ENCODE measurements around the gene PDCD1LG2. TPM values are rescaled to one million over a fixed set of nuclear protein-coding genes. Genes with fewer than 3 reads are reported as not detected.

The PDCD1LG2 gene
- polyA plus RNA-seq, 1 of the 3 experiments (the other 2 are of a cell fraction) = 11.1 TPM

DNA sequence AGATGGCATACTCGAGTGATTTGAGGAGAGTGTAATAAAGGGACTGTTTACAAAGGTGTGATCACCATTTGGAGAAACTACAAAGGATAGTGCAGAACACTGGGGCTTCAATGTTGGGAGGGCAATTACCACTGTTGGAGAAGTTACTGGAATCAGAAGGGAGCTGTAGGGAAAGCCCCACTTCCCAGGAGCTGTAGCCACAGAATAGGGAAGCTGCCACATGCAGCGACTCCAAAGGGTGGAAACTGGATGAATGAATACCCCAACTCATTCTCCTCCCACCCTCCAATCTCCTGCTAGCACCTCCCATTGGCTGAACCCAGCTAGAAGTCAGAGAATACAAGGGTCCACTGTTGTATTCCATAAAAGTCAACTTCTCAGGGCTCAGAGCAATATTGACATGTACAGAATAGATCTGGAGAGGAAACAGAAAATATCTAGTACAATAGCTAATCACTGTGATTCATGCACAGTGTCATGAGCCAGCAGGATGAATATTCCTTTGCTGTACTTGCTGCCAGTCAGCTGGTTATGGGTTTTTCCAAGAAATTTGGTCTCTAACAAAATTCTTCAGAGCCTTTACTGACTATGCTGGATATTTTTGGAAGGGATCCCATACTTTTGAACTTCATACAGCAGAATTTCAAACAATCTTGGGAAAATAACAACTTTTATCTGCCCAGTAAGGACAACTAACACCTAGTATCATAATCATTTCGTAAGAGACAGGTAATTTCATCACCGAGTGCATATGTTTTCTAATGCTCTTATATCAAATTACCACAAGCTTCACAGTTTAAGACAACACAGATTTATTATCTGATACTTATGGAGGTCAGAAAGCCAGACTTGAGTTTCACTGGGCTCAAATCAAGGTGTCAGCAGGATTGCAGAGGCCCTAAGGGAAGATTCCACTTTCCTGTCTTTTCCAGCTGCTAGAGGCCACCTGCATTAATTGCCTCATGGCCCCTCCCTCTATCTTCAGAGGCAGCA is 39.6 kb downstream of the PDCD1LG2 start:
- DNase-seq = no peak
- H3K9me3 ChIP-seq = no peaks in the 10 kb centered on the region
- no peaks in the 10 kb centered on the region for H3K9me2 ChIP-seq
- ChIA-PET CTCF (interaction anchor here (0.9 to 1.6 kb wide), 3 partner anchors 36 to 51 kb away, joined by 3 to 6 read pairs (median 6); no protein-coding TSS in a partner anchor), POLR2A (no interaction called here)
- peak overlapping the region in 1 of 2 experiments; percentile 97; a peak in 2 of 4 replicates for H3K27ac ChIP-seq (ENCODE audit: low read depth in 2 of 2, low read length in 1 of 2)
- peaks cover 0 to 49% of the 10 kb centered on the region in 2 experiments; a peak in 2 of 4 replicates for H3K4me1 ChIP-seq (ENCODE audit: control insufficient read depth in 1 of 2, insufficient read depth in 2 of 2, low read depth in 1 of 2, low read length in 1 of 2)
- H3K9ac ChIP-seq = no peak overlapping the region
- H3K27me3 ChIP-seq (ENCODE audit: insufficient read depth) = no peaks in the 10 kb centered on the region
- 0 out of 2 replicates have a peak overlapping the region, but pooled peaks have one; percentile 19 for H3K4me2 ChIP-seq
- peaks cover 0 to 10% of the 10 kb centered on the region in 2 experiments for H3K36me3 ChIP-seq (replicated peaks in 1 of 2; ENCODE audit: control insufficient read depth in 1 of 2, insufficient read depth in 2 of 2, low read length in 1 of 2)
- WGBS (ENCODE audit: low lambda C conversion rate) = 65% methylated on average over 4 of the region's 4 CpGs
- H4K20me1 ChIP-seq (ENCODE audit: insufficient read depth) = no peaks in the 10 kb centered on the region
- H3F3A ChIP-seq (replicated peaks; ENCODE audit: insufficient read depth) = peaks cover 33% of the 10 kb centered on the region
- H2AFZ ChIP-seq (ENCODE audit: low read depth) = no peak overlapping the region
- no peak overlapping the region for H3K4me3 ChIP-seq (ENCODE audit: low read depth in 2 of 2, low read length in 1 of 2)
- H3K79me2 ChIP-seq (ENCODE audit: insufficient read depth) = no peaks in the 10 kb centered on the region
- TF ChIP-seq, protein P1, sequence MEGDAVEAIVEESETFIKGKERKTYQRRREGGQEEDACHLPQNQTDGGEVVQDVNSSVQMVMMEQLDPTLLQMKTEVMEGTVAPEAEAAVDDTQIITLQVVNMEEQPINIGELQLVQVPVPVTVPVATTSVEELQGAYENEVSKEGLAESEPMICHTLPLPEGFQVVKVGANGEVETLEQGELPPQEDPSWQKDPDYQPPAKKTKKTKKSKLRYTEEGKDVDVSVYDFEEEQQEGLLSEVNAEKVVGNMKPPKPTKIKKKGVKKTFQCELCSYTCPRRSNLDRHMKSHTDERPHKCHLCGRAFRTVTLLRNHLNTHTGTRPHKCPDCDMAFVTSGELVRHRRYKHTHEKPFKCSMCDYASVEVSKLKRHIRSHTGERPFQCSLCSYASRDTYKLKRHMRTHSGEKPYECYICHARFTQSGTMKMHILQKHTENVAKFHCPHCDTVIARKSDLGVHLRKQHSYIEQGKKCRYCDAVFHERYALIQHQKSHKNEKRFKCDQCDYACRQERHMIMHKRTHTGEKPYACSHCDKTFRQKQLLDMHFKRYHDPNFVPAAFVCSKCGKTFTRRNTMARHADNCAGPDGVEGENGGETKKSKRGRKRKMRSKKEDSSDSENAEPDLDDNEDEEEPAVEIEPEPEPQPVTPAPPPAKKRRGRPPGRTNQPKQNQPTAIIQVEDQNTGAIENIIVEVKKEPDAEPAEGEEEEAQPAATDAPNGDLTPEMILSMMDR (IDR thresholded peaks at IDR 0.05) = no peak
- TF ChIP-seq YY1 (IDR thresholded peaks at IDR 0.05; ENCODE audit: low read depth) (no peak), MEF2A (IDR thresholded peaks at IDR 0.05; ENCODE audit: borderline replicate concordance, low read depth) (no peak), NRF1 (IDR thresholded peaks at IDR 0.05; ENCODE audit: low read depth, low read length) (no peak), RXRA (IDR thresholded peaks at IDR 0.05; ENCODE audit: borderline replicate concordance, low read depth) (no peak), RCOR1 (IDR thresholded peaks at IDR 0.05; ENCODE audit: low read length) (no peak), RFX5 (IDR thresholded peaks at IDR 0.05; ENCODE audit: low read length) (no peak), TCF12 (IDR thresholded peaks at IDR 0.05) (peak; percentile 33; the same call in 1 of the 2 replicates), FOSL2 (IDR thresholded peaks at IDR 0.05; ENCODE audit: borderline replicate concordance, low read depth) (peak; percentile 56; the same call in 1 of the 2 replicates), JUND (IDR thresholded peaks at IDR 0.05) (peak; percentile 17; the same call in 1 of the 2 replicates), NFIC (IDR thresholded peaks at IDR 0.05; ENCODE audit: borderline replicate concordance) (no peak)
- TF ChIP-seq, protein P2, sequence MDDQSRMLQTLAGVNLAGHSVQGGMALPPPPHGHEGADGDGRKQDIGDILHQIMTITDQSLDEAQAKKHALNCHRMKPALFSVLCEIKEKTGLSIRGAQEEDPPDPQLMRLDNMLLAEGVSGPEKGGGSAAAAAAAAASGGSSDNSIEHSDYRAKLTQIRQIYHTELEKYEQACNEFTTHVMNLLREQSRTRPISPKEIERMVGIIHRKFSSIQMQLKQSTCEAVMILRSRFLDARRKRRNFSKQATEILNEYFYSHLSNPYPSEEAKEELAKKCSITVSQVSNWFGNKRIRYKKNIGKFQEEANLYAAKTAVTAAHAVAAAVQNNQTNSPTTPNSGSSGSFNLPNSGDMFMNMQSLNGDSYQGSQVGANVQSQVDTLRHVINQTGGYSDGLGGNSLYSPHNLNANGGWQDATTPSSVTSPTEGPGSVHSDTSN (IDR thresholded peaks at IDR 0.05) = peak; percentile 65
- TF ChIP-seq, protein P3, sequence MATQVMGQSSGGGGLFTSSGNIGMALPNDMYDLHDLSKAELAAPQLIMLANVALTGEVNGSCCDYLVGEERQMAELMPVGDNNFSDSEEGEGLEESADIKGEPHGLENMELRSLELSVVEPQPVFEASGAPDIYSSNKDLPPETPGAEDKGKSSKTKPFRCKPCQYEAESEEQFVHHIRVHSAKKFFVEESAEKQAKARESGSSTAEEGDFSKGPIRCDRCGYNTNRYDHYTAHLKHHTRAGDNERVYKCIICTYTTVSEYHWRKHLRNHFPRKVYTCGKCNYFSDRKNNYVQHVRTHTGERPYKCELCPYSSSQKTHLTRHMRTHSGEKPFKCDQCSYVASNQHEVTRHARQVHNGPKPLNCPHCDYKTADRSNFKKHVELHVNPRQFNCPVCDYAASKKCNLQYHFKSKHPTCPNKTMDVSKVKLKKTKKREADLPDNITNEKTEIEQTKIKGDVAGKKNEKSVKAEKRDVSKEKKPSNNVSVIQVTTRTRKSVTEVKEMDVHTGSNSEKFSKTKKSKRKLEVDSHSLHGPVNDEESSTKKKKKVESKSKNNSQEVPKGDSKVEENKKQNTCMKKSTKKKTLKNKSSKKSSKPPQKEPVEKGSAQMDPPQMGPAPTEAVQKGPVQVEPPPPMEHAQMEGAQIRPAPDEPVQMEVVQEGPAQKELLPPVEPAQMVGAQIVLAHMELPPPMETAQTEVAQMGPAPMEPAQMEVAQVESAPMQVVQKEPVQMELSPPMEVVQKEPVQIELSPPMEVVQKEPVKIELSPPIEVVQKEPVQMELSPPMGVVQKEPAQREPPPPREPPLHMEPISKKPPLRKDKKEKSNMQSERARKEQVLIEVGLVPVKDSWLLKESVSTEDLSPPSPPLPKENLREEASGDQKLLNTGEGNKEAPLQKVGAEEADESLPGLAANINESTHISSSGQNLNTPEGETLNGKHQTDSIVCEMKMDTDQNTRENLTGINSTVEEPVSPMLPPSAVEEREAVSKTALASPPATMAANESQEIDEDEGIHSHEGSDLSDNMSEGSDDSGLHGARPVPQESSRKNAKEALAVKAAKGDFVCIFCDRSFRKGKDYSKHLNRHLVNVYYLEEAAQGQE (IDR thresholded peaks at IDR 0.05; ENCODE audit: low read depth, low read length) = no peak
- TF ChIP-seq, protein P4, sequence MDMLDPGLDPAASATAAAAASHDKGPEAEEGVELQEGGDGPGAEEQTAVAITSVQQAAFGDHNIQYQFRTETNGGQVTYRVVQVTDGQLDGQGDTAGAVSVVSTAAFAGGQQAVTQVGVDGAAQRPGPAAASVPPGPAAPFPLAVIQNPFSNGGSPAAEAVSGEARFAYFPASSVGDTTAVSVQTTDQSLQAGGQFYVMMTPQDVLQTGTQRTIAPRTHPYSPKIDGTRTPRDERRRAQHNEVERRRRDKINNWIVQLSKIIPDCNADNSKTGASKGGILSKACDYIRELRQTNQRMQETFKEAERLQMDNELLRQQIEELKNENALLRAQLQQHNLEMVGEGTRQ (IDR thresholded peaks at IDR 0.05; ENCODE audit: borderline replicate concordance, low read depth, low read length) = no peak

Measured in SK-N-SH (cell line).